ENCODE results near the gene PRTG.
A peak's percentile ranks its signal among the peaks of the same experiment; 100 is the strongest.
"Not testable (repeated sequence)": the region's sequence is repeated elsewhere in the genome, so short reads cannot be mapped to it uniquely, and the experiment has no call there.

PRTG gene

GRCh38 chr15:55694652-55695150 lies 48.3 kb downstream of the PRTG start:
- DNase-seq: peak; percentile 7

GRCh38 chr15:55693116-55693515 lies 49.8 kb downstream of the PRTG start:
- not testable (repeated sequence) for DNase-seq

- no peak for DNase-seq
These were observed 55.2 kb downstream of the PRTG start for GRCh38 chr15:55687792-55688191.

GRCh38 chr15:55685286-55685685 lies 57.7 kb downstream of the PRTG start:
- no peak for DNase-seq

- no peak for DNase-seq
These were observed 59.6 kb downstream of the PRTG start for GRCh38 chr15:55683376-55683775.

- no peak for DNase-seq
These were observed 61.3 kb downstream of the PRTG start for GRCh38 chr15:55681631-55682030.

- no peak for DNase-seq
These were observed 66.4 kb downstream of the PRTG start for GRCh38 chr15:55676507-55676906.

- no peak for DNase-seq
These were observed 69.7 kb downstream of the PRTG start for GRCh38 chr15:55673287-55673686.

GRCh38 chr15:55669270-55669669 lies 73.7 kb downstream of the PRTG start:
- no peak for DNase-seq

- no peak for DNase-seq
These were observed 77.2 kb downstream of the PRTG start for GRCh38 chr15:55665605-55666227.

GRCh38 chr15:55661428-55661827 lies 81.5 kb downstream of the PRTG start:
- no peak for DNase-seq

GRCh38 chr15:55660153-55660552 lies 82.8 kb downstream of the PRTG start:
- no peak for DNase-seq

GRCh38 chr15:55659481-55659880 lies 83.5 kb downstream of the PRTG start:
- no peak for DNase-seq

- no peak for DNase-seq
These were observed 84.1 kb downstream of the PRTG start for GRCh38 chr15:55658886-55659285.

- no peak for DNase-seq
These were observed 88.4 kb downstream of the PRTG start for GRCh38 chr15:55654561-55655031.

- no peak for DNase-seq
These were observed 90.0 kb downstream of the PRTG start for GRCh38 chr15:55652909-55653495.

GRCh38 chr15:55652359-55652758 lies 90.6 kb downstream of the PRTG start:
- DNase-seq: no peak

GRCh38 chr15:55649058-55649423 lies 93.9 kb downstream of the PRTG start:
- DNase-seq: no peak

- no peak for DNase-seq
These were observed 104.2 kb downstream of the PRTG start for GRCh38 chr15:55638764-55639163.

GRCh38 chr15:55637086-55637485 lies 105.9 kb downstream of the PRTG start:
- no peak for DNase-seq

- DNase-seq: no peak
These were observed 109.2 kb downstream of the PRTG start for GRCh38 chr15:55633731-55634130.

- DNase-seq: no peak
These were observed 110.5 kb downstream of the PRTG start for GRCh38 chr15:55632434-55632833.

- DNase-seq: no peak
These were observed 112.1 kb downstream of the PRTG start for GRCh38 chr15:55630858-55631257.

GRCh38 chr15:55628369-55628730 lies 114.6 kb downstream of the PRTG start:
- no peak for DNase-seq

Data from NCI-H2227 treated with DMSO at 0.1 percent for 48 hours (cell line).